Activated CD4-positive, alpha-beta T cell treated with anti-CD3 and anti-CD28 coated beads, Interleukin-2, Interleukin-6, amounts not matched to agents 100 ng/mL and 50 ng/mL, durations not matched to agents 16 hours and 8 hours (primary cell): ENCODE results near the gene GPC4.
"Not testable (repeated sequence)": the region's sequence is repeated elsewhere in the genome, so short reads cannot be mapped to it uniquely, and the experiment has no call there.

ENCODE experiments used
- DNase-seq: peaks from one replicate; pipeline ENCODE4 v3.0.0-alpha.2; 2020

Gene GPC4

DNA sequence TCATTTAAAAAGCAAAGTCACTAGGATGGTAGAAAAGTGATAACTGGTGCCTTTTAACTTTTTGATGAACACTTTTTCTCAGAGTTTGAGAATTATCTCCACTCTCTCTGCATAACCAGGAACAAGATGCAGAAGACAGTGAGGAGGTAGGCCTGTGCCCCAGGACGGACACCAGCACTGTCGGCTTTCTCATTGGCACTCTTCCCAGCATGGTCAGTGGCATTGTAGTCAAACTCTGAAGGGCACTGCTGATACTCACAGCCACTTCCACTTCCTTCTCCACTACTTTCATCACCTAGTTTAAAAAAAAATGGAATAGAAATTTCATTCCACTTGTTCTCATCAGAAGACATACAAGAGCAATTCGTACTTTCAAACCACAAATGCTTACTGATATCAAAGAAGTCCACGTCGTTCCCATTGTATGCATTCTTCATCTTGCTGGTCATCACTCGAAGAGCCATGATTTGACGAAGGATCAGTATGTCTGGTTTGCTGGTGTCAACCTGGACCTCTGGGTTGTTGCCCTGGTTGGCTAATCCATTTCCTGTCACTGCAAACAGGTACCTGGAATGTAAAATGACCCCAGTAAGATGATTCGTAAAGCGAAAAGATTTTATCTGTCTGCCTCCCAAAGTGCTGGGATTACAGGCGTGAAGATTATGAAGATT lies 112.4 kb downstream of the GPC4 start:
- DNase-seq, result no peak

GRCh38 chrX:133300591-133300990 lies 114.7 kb downstream of the GPC4 start:
- DNase-seq, result no peak

DNA sequence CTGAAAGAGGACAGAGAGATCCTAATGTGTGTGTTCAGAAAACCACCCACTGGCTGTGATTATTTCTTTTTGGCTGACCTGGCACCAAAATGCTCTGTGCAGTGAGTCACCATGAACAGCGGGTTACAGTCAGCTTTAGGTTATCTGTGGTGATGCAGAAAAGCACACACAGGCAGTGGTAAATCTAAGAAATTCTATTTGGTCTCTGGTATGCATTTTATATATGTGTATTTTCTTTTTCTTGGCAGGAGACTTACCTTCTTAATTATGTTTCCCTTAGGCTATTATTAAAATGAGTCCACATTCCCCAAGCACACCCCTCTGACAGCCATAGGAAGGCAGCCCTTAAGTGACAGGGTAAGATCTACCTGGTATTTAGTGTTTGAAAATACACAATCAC lies 118.0 kb downstream of the GPC4 start:
- DNase-seq, result no peak

DNA sequence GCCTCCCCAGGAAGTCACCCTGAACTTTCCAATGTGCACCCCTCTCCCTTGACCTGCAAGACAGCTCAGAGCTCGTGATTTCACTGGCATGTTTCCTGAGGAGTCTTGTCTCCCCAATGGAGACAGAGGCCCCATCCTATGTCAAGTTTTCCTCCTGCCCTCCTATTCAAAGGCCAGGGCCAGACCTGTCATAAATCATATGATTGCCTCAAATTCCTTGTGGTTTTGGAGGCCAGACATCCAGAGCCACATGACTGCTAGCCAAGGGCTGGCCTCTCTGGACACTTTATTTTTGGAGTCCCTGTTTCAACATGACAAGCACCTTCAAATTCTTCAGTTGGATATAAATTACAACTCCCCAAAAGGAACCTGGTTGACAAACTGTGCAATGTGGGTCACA lies 121.2 kb downstream of the GPC4 start:
- no peak for DNase-seq

DNA sequence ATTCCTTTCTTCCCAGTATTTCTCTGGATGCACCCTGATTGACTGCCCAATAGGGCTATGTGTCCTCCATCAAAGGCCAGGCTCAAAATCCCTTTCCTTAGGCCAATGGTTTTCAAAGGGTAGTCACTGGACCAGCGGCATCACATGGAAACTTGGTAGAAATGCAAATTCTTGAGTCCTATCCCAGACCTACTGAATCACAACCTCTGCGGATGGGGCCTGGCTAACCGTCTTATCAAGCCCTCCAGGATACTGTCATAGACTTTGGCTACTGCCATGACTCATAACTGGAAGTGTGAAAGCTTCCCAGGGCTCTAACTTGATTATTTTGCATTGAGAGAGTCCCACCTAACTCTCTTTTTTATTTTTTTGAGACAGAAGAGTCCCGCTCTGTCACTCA lies 125.2 kb downstream of the GPC4 start:
- no peak for DNase-seq

GRCh38 chrX:133287860-133288259 lies 127.4 kb downstream of the GPC4 start:
- DNase-seq, result no peak

DNA sequence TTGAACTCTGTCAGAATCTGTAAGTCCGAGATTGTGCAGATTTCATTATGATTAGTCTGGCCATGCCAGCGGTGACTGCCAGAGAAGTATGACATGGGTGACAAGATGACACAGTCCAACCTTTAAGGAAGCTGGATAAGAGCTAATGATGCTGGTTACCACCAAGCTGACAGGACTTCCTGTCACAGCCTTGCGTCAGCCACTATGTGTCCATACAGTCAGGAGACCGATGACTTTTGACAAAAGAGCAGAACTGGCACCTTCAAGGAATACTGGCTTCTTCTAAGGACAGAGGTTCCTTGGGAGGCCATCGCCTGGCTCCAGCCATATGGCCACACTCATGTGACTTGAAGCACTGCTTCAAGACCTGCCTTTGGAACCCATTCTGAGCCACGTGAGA lies 129.9 kb downstream of the GPC4 start:
- no peak for DNase-seq

DNA sequence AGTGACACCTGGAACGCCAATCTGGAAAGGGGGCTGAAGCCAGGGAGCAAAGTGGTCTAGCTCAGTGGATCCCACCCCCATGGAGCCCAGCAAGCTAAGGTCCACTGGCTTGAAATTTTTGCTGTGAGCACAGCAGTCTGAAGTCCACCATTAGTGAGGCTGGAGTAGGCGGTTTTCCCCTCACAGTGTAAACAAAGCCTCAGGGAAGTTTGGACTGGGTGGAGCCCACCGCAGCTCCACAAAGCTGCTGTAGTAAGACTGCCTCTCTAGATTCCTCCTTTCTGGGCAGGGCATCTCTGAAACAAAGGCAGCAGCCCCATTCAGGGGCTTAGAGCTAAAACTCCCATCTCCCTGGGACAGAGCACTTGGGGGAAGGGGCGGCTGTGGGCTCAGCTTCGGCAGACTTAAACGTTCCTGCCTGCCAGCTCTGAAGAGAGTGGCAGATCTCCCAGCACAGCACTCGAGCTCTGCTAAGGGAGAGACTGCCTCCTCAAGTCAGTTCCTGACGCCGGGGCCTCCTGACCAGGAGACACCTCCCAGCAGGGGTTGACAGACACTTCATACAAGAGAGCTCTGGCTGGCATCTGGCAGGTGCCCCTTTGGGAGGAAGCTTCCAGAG lies 136.1 kb downstream of the GPC4 start:
- not testable (repeated sequence) for DNase-seq

GRCh38 chrX:133273180-133273579 lies 142.1 kb downstream of the GPC4 start:
- DNase-seq, result no peak

DNA sequence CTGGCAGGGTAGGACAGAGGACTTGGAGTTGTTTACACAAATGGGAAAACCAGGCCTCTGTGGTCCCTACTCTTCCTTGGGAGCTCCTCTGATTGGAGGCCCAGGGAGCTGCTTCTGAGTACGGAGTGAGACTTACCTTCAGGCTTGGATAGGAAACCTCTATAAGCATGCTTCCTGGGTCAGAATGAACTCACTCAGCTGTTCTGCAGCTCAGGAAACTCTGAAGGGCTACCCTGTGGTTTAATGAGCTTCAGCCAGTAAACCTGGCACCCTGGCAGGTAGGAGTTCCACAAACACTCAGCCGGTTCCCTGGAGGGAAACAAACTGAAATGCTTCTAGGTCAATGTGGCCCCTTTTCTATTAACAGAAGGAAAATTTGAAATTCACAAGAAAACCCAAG lies 146.1 kb downstream of the GPC4 start:
- no peak for DNase-seq

- no peak for DNase-seq
Observed at GRCh38 chrX:133267621-133268020, 147.7 kb downstream of the GPC4 start.

- DNase-seq, result no peak
Observed at GRCh38 chrX:133265331-133265730, 150.0 kb downstream of the GPC4 start.

- DNase-seq, result no peak
Observed at GRCh38 chrX:133258481-133258880, 156.8 kb downstream of the GPC4 start.

DNA sequence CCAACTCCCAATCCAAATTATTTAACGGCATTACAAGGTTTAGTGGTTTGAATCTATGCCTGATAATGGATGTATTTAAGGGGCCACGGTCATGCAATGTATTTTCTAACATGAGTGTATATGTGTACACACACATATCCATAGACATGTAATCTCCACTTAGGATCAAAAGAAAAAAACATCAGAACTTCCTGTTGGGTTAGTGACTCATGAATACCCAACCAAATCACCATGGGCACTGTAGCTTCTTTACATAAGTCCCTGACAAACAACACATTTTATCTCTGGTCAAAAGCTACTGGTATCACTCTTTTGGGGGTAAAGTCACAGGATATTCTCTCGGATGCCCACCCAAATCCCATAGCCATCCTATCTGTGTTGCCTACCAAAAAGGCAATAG lies 160.6 kb downstream of the GPC4 start:
- DNase-seq, result no peak

- no peak for DNase-seq
Observed at GRCh38 chrX:133251204-133251603, 164.1 kb downstream of the GPC4 start.

DNA sequence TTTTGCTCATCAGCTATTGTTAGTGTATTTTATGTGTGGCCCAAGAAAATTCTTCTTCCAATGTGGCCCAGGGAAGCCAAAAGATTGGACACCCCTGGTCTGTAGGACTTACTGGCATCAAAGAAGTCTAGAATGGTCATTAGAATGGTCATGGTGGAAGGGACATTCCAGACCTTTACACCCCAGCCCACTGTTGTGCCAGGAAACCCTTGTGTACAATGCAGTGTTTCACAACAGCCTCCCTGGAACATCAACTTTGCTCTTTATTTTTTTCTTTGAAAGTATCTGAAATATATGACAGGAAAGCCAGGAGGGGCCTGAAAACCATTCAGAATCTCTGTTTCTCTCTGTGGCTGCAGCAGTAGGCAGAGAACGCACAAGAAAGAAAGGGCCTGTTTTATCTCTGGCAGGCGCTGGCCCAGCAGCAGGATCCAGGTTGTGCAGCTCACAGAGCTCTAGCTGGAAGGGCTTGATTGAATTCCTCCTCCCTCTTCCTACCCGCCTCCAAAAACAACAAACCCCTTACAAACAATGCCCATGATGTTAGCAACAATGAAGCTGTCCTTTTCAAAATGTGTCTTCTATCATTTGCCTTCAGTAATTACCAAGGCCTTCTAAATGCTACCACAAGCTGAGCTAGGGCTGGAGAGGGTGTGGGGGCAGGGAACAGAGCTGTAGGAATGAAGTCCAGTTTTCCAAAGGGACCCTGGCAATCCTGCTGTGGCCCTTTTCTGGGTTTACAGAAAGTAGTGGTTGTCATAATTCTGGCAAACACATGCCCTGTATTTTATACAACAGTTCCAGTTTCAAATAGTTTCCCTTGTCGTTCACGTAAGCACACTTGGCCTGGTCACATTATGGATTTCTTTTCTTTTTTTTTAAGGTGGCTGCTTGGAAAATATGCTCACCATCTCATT lies 164.8 kb downstream of the GPC4 start:
- no peak for DNase-seq
